HS-5 (cell line): Measurements from ENCODE around the gene PTPRD.

ENCODE experiments used
- DNase-seq: peaks from one replicate; pipeline ENCODE4 v3.0.0-alpha.2; 2012; ENCODE audit warnings: low read depth

PTPRD gene

GRCh38 chr9:8331507-8332330 is 2281.1 kb downstream of the PTPRD start:
- DNase-seq: no peak

GRCh38 chr9:8329561-8330283 is 2283.1 kb downstream of the PTPRD start:
- no peak for DNase-seq

- no peak for DNase-seq
These were observed 2297.6 kb downstream of the PTPRD start for GRCh38 chr9:8315211-8315610.

GRCh38 chr9:8309258-8309657 is 2303.5 kb downstream of the PTPRD start:
- no peak for DNase-seq

- no peak for DNase-seq
These were observed 2308.1 kb downstream of the PTPRD start for GRCh38 chr9:8304720-8305119.

GRCh38 chr9:8301296-8301695 is 2311.5 kb downstream of the PTPRD start:
- no peak for DNase-seq

- DNase-seq: no peak
These were observed 2315.8 kb downstream of the PTPRD start for GRCh38 chr9:8297047-8297446.

GRCh38 chr9:8292657-8293056 is 2320.1 kb downstream of the PTPRD start:
- DNase-seq: no peak

- no peak for DNase-seq
These were observed 2323.1 kb downstream of the PTPRD start for GRCh38 chr9:8289681-8290080.

GRCh38 chr9:8287970-8288369 is 2324.8 kb downstream of the PTPRD start:
- DNase-seq: no peak

GRCh38 chr9:8287501-8287900 is 2325.3 kb downstream of the PTPRD start:
- no peak for DNase-seq

GRCh38 chr9:8284884-8285283 is 2327.9 kb downstream of the PTPRD start:
- DNase-seq: no peak

GRCh38 chr9:8282535-8282934 is 2330.3 kb downstream of the PTPRD start:
- DNase-seq: no peak

GRCh38 chr9:8280811-8281210 is 2332.0 kb downstream of the PTPRD start:
- DNase-seq: no peak

- DNase-seq: no peak
These were observed 2334.8 kb downstream of the PTPRD start for GRCh38 chr9:8278048-8278447.

GRCh38 chr9:8270235-8270634 is 2342.6 kb downstream of the PTPRD start:
- no peak for DNase-seq

GRCh38 chr9:8268881-8269280 is 2343.9 kb downstream of the PTPRD start:
- no peak for DNase-seq

GRCh38 chr9:8268216-8268878 is 2344.5 kb downstream of the PTPRD start:
- DNase-seq: no peak

GRCh38 chr9:8267636-8268035 is 2345.2 kb downstream of the PTPRD start:
- DNase-seq: no peak

GRCh38 chr9:8266861-8267260 is 2345.9 kb downstream of the PTPRD start:
- DNase-seq: no peak

- no peak for DNase-seq
These were observed 2347.5 kb downstream of the PTPRD start for GRCh38 chr9:8265281-8265680.
